Measurements from ENCODE around the gene FA2H.

DNA sequence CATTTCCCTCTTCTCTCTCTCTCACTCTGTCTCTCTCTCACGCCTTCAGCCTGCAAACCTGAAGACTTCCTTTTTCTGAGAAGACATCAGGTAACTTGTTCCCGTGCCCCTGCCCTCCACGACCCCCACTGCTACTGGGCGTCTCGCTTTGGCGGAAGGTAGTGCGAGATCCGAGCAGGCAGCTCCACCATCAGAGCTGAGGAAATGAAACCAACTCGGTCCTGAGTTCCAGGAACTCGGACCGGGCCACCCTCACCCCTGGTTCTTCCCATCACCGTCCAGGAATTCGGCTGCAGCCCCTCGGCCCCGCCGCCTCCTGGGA is 74.5 kb downstream of the FA2H start:
- TF ChIP-seq SIN3A (IDR thresholded peaks at IDR 0.05; ENCODE audit: borderline replicate concordance, low read depth, low read length) (no peak), JUND (CRISPR knock-in tag; IDR thresholded peaks at IDR 0.05) (no peak), NFYC (CRISPR knock-in tag; IDR thresholded peaks at IDR 0.05) (no peak), POLR2A (IDR thresholded peaks at IDR 0.05; ENCODE audit: insufficient read depth in 1 of 2, low read depth in 2 of 2, low read length in 2 of 2) (no peak), CTCF (CRISPR knock-in tag; IDR thresholded peaks at IDR 0.05) (no peak), ZNF337 (CRISPR knock-in tag; IDR thresholded peaks at IDR 0.05; ENCODE audit: borderline replicate concordance, low read depth) (no peak), EZH2 (conservative IDR thresholded peaks at IDR 0.05; ENCODE audit: low read depth, low read length) (no peak)
- TF ChIP-seq, protein P1, sequence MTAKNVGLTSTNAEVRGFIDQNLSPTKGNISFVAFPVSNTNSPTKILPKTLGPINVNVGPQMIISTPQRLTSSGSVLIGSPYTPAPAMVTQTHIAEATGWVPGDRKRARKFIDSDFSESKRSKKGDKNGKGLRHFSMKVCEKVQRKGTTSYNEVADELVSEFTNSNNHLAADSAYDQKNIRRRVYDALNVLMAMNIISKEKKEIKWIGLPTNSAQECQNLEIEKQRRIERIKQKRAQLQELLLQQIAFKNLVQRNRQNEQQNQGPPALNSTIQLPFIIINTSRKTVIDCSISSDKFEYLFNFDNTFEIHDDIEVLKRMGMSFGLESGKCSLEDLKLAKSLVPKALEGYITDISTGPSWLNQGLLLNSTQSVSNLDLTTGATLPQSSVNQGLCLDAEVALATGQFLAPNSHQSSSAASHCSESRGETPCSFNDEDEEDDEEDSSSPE (CRISPR knock-in tag; IDR thresholded peaks at IDR 0.05): no peak
